Measurements from ENCODE around the gene CFLAR. TPM values are rescaled to one million over a fixed set of nuclear protein-coding genes. Genes with fewer than 3 reads are reported as not detected.

Gene CFLAR
- total and polyA plus RNA-seq, 7 experiments from 2014 or later: 63.9 to 253 (median 183) TPM

GRCh38 chr2:201074996-201075395 lies 41.0 kb upstream of the CFLAR start:
- Mint-ChIP-seq H3K27ac (peak overlapping the region in 3 of 9 donors; percentile 12 to 82 (median 71)), H3K36me3 (peaks cover 0 to 2% (median 1%) of the 10 kb centered on the region in 5 donors), H3K27me3 (no peaks in the 10 kb centered on the region), H3K4me3 (no peak overlapping the region), H3K9me3 (no peaks in the 10 kb centered on the region), H3K4me1 (peaks cover 12 to 53% (median 36%) of the 10 kb centered on the region in 7 donors)
- peaks cover 0 to 17% (median 0%) of the 10 kb centered on the region in 3 experiments for H3K36me3 ChIP-seq (ENCODE audit: control insufficient read depth in 2 of 3, insufficient read depth in 3 of 3, low read length in 3 of 3)
- CTCF ChIA-PET: no interaction called here
- H3K27me3 ChIP-seq (ENCODE audit: control insufficient read depth in 2 of 2, insufficient read depth in 2 of 2, low read length in 2 of 2): no peaks in the 10 kb centered on the region
- POLR2A ChIA-PET: interaction anchor here (1.9 kb wide), 1 partner anchor 41 kb away, joined by 6 read pairs; the partner anchor contains the start of gene CFLAR
- no peak overlapping the region for H3K4me3 ChIP-seq (ENCODE audit: low read length)
- H3K27ac ChIP-seq (ENCODE audit: low read depth, low read length): no peak overlapping the region
- intact Hi-C loops (cut with micrococcal nuclease): loop anchor here (5.0 kb wide), 3 partner anchors 548 to 1837 kb away; partner anchors contain the start of genes C2orf69 (in 1 of the 2), CARF (in 1 of the 2), SGO2 (in 1 of the 2) and WDR12 (in 1 of the 2)
- ATAC-seq (no peak), DNase-seq (no peak)
- peaks cover 16 to 19% of the 10 kb centered on the region in 2 donors for H3K4me1 ChIP-seq (ENCODE audit: control insufficient read depth in 2 of 2, insufficient read depth in 2 of 2, low read length in 2 of 2)
- no peaks in the 10 kb centered on the region for H3K9me3 ChIP-seq (ENCODE audit: control insufficient read depth in 2 of 3, low read length in 3 of 3)

- POLR2A ChIA-PET: no interaction called here
- Mint-ChIP-seq H3K36me3 (peaks cover 0 to 32% (median 12%) of the 10 kb centered on the region in 5 donors), H3K4me1 (peaks cover 0 to 15% (median 6%) of the 10 kb centered on the region in 7 donors), H3K27ac (peak overlapping the region in 6 of 9 donors; percentile 18 to 63 (median 42)), H3K9me3 (no peaks in the 10 kb centered on the region), H3K27me3 (no peaks in the 10 kb centered on the region), H3K4me3 (no peak overlapping the region)
- intact Hi-C loops (cut with micrococcal nuclease): no loop called here
- no peaks in the 10 kb centered on the region for H3K27me3 ChIP-seq (ENCODE audit: control insufficient read depth in 2 of 2, insufficient read depth in 2 of 2, low read length in 2 of 2)
- ATAC-seq: peak; percentile 54
- no peaks in the 10 kb centered on the region for H3K4me1 ChIP-seq (ENCODE audit: control insufficient read depth in 2 of 2, insufficient read depth in 2 of 2, low read length in 2 of 2)
- DNase-seq: no peak
- peaks cover 0 to 49% (median 4%) of the 10 kb centered on the region in 3 experiments for H3K36me3 ChIP-seq (ENCODE audit: control insufficient read depth in 2 of 3, insufficient read depth in 3 of 3, low read length in 3 of 3)
- H3K27ac ChIP-seq (ENCODE audit: low read depth, low read length): no peak overlapping the region
- H3K4me3 ChIP-seq (ENCODE audit: low read length): no peak overlapping the region
- CTCF ChIA-PET: no interaction called here
- no peaks in the 10 kb centered on the region for H3K9me3 ChIP-seq (ENCODE audit: control insufficient read depth in 2 of 3, low read length in 3 of 3)
Measured at GRCh38 chr2:201084863-201085262, 31.1 kb upstream of the CFLAR start.

GRCh38 chr2:201090574-201090973 lies 25.4 kb upstream of the CFLAR start:
- ChIA-PET POLR2A (no interaction called here), CTCF (interaction anchor here (0.7 kb wide), 1 partner anchor 231 kb away, joined by 3 read pairs; no protein-coding TSS in a partner anchor)
- intact Hi-C loops (cut with micrococcal nuclease): no loop called here
- Mint-ChIP-seq H3K9me3 (no peaks in the 10 kb centered on the region), H3K4me3 (no peak overlapping the region), H3K27ac (no peak overlapping the region), H3K4me1 (peaks cover 0 to 3% (median 0%) of the 10 kb centered on the region in 7 donors), H3K27me3 (no peaks in the 10 kb centered on the region), H3K36me3 (peaks cover 0 to 20% (median 4%) of the 10 kb centered on the region in 5 donors)
- Histone ChIP-seq H3K4me1 (ENCODE audit: control insufficient read depth in 2 of 2, insufficient read depth in 2 of 2, low read length in 2 of 2) (no peaks in the 10 kb centered on the region), H3K27ac (ENCODE audit: low read depth, low read length) (no peak overlapping the region), H3K27me3 (ENCODE audit: control insufficient read depth in 2 of 2, insufficient read depth in 2 of 2, low read length in 2 of 2) (no peaks in the 10 kb centered on the region), H3K36me3 (ENCODE audit: control insufficient read depth in 2 of 3, insufficient read depth in 3 of 3, low read length in 3 of 3) (peaks cover 0 to 15% (median 4%) of the 10 kb centered on the region in 3 experiments), H3K4me3 (ENCODE audit: low read length) (no peak overlapping the region), H3K9me3 (ENCODE audit: control insufficient read depth in 2 of 3, low read length in 3 of 3) (no peaks in the 10 kb centered on the region)
- DNase-seq (no peak), ATAC-seq (no peak)

- no peak overlapping the region for H3K27ac ChIP-seq (ENCODE audit: low read depth, low read length)
- POLR2A ChIA-PET: no interaction called here
- H3K27me3 Mint-ChIP-seq: no peaks in the 10 kb centered on the region
Measured at GRCh38 chr2:201093573-201093972, 22.4 kb upstream of the CFLAR start.

GRCh38 chr2:201100497-201100896 lies 15.5 kb upstream of the CFLAR start:
- Histone ChIP-seq H3K27me3 (ENCODE audit: control insufficient read depth in 2 of 2, insufficient read depth in 2 of 2, low read length in 2 of 2) (no peaks in the 10 kb centered on the region), H3K4me1 (ENCODE audit: control insufficient read depth in 2 of 2, insufficient read depth in 2 of 2, low read length in 2 of 2) (no peaks in the 10 kb centered on the region), H3K4me3 (ENCODE audit: low read length) (no peak overlapping the region), H3K27ac (ENCODE audit: low read depth, low read length) (no peak overlapping the region), H3K9me3 (ENCODE audit: control insufficient read depth in 2 of 3, low read length in 3 of 3) (no peaks in the 10 kb centered on the region), H3K36me3 (ENCODE audit: control insufficient read depth in 2 of 3, insufficient read depth in 3 of 3, low read length in 3 of 3) (no peaks in the 10 kb centered on the region)
- no peak overlapping the region for H3K4me3 Mint-ChIP-seq
- ChIA-PET CTCF (interaction anchor here (1.0 kb wide), 1 partner anchor 17 kb away, joined by 6 read pairs; no protein-coding TSS in a partner anchor), POLR2A (interaction anchor here (0.7 to 3.4 kb wide), 2 partner anchors 15 to 23 kb away, joined by 3 to 18 read pairs; partner anchors contain the start of gene CFLAR)
- no peaks in the 10 kb centered on the region for H3K9me3 Mint-ChIP-seq
- H3K36me3 Mint-ChIP-seq: no peaks in the 10 kb centered on the region
- H3K27ac Mint-ChIP-seq: no peak overlapping the region
- ATAC-seq: no peak
- no peaks in the 10 kb centered on the region for H3K4me1 Mint-ChIP-seq
- H3K27me3 Mint-ChIP-seq: no peaks in the 10 kb centered on the region
- DNase-seq: no peak
- intact Hi-C loops (cut with micrococcal nuclease): no loop called here

More at GRCh38 chr2:201093573-201093972, 22.4 kb upstream of the CFLAR start:
- no peak overlapping the region for H3K27ac Mint-ChIP-seq
- H3K4me1 Mint-ChIP-seq: peaks cover 0 to 3% (median 0%) of the 10 kb centered on the region in 7 donors
- H3K4me3 ChIP-seq (ENCODE audit: low read length): no peak overlapping the region
- intact Hi-C loops (cut with micrococcal nuclease): no loop called here
- CTCF ChIA-PET: interaction anchor here (0.6 kb wide), 1 partner anchor 1128 kb away, joined by 3 read pairs; no protein-coding TSS in a partner anchor
- H3K9me3 Mint-ChIP-seq: no peaks in the 10 kb centered on the region
- ATAC-seq (no peak), DNase-seq (no peak)
- no peaks in the 10 kb centered on the region for H3K27me3 ChIP-seq (ENCODE audit: control insufficient read depth in 2 of 2, insufficient read depth in 2 of 2, low read length in 2 of 2)
- no peak overlapping the region for H3K4me3 Mint-ChIP-seq
- H3K36me3 Mint-ChIP-seq: peaks cover 0 to 8% (median 0%) of the 10 kb centered on the region in 5 donors
- no peaks in the 10 kb centered on the region for H3K4me1 ChIP-seq (ENCODE audit: control insufficient read depth in 2 of 2, insufficient read depth in 2 of 2, low read length in 2 of 2)
- peaks cover 0 to 3% (median 0%) of the 10 kb centered on the region in 3 experiments for H3K36me3 ChIP-seq (ENCODE audit: control insufficient read depth in 2 of 3, insufficient read depth in 3 of 3, low read length in 3 of 3)
- no peaks in the 10 kb centered on the region for H3K9me3 ChIP-seq (ENCODE audit: control insufficient read depth in 2 of 3, low read length in 3 of 3)

- no peak overlapping the region for H3K27ac ChIP-seq (ENCODE audit: low read depth, low read length)
- peaks cover 4 to 14% (median 9%) of the 10 kb centered on the region in 5 donors for H3K36me3 Mint-ChIP-seq
- no peaks in the 10 kb centered on the region for H3K4me1 ChIP-seq (ENCODE audit: control insufficient read depth in 2 of 2, insufficient read depth in 2 of 2, low read length in 2 of 2)
- ATAC-seq (no peak), DNase-seq (no peak)
- intact Hi-C loops (cut with micrococcal nuclease): no loop called here
- H3K27me3 Mint-ChIP-seq: no peaks in the 10 kb centered on the region
- no peak overlapping the region for H3K4me3 ChIP-seq (ENCODE audit: low read length)
- no peaks in the 10 kb centered on the region for H3K36me3 ChIP-seq (ENCODE audit: control insufficient read depth in 2 of 3, insufficient read depth in 3 of 3, low read length in 3 of 3)
- ChIA-PET POLR2A (interaction anchor here (4.0 kb wide), 1 partner anchor 11 kb away, joined by 31 read pairs; the partner anchor contains the start of gene CFLAR), CTCF (no interaction called here)
- no peak overlapping the region for H3K4me3 Mint-ChIP-seq
- H3K4me1 Mint-ChIP-seq: no peaks in the 10 kb centered on the region
- no peaks in the 10 kb centered on the region for H3K9me3 ChIP-seq (ENCODE audit: control insufficient read depth in 2 of 3, low read length in 3 of 3)
- no peak overlapping the region for H3K27ac Mint-ChIP-seq
- H3K9me3 Mint-ChIP-seq: peaks cover 0 to 2% (median 0%) of the 10 kb centered on the region in 11 donors
- no peaks in the 10 kb centered on the region for H3K27me3 ChIP-seq (ENCODE audit: control insufficient read depth in 2 of 2, insufficient read depth in 2 of 2, low read length in 2 of 2)
Measured at GRCh38 chr2:201105759-201106158, 10.2 kb upstream of the CFLAR start.
